Keratinocyte (primary cell): ENCODE results near the gene STXBP3. TPM values are rescaled to one million over a fixed set of nuclear protein-coding genes. Genes with fewer than 3 reads are reported as not detected.

ENCODE experiments used
- DNase-seq: peaks from one replicate; pipeline ENCODE4 v3.0.0-alpha.2; 2011; ENCODE audit warnings: low read depth, missing footprints, low spot score
- FAIRE-seq: peaks from 2 replicates; lab custom pipeline; 2011; peaks lifted over from hg19 to GRCh38; lab: Jason Lieb, UNC
- H2AFZ ChIP-seq: 2 replicates; pipeline ENCODE4 v1.6.0; 2012; ENCODE audit warnings: low read length, control low read depth, inconsistent platforms; ENCODE audit not compliant: control insufficient read depth
- H3K27ac ChIP-seq: 2 replicates; pipeline ENCODE4 v1.5.1; 2011; ENCODE audit warnings: low read length; ENCODE audit not compliant: control insufficient read depth, insufficient read depth
- H3K27me3 ChIP-seq: 3 replicates; pipeline ENCODE4 v1.6.0; 2011; ENCODE audit warnings: low read length; ENCODE audit not compliant: control insufficient read depth, insufficient read depth; ENCODE audit errors: extremely low read depth
- H3K36me3 ChIP-seq, 2 experiments: 2 replicates in 1 of 2; 3 replicates in 1 of 2; pipeline ENCODE4 v1.5.1; 2011; ENCODE audit warnings: low read length in 2 of 2, mild to moderate bottlenecking in 1 of 2; ENCODE audit not compliant: control insufficient read depth in 2 of 2, insufficient read depth in 2 of 2; ENCODE audit errors: extremely low read depth in 1 of 2
- H3K4me1 ChIP-seq: 3 replicates; pipeline ENCODE4 v1.5.1; 2011; ENCODE audit warnings: low read length; ENCODE audit not compliant: control insufficient read depth, insufficient read depth; ENCODE audit errors: extremely low read depth
- H3K4me2 ChIP-seq: 3 replicates; pipeline ENCODE4 v1.6.0; 2011; ENCODE audit warnings: low read depth, low read length; ENCODE audit not compliant: control insufficient read depth, insufficient read depth; ENCODE audit errors: extremely low read depth
- H3K4me3 ChIP-seq, 3 experiments: fragments of 200-600 bp in 1 of 3; sonication (generic) in 1 of 3; 2 replicates in 2 of 3; 3 replicates in 1 of 3; pipeline ENCODE4 v1.5.1; 2011 to 2016; ENCODE audit warnings: low read length in 3 of 3, mild to moderate bottlenecking in 3 of 3, control low read depth in 2 of 3, inconsistent platforms in 1 of 3, low read depth in 1 of 3, mixed read lengths in 1 of 3, mixed run types in 1 of 3, moderate library complexity in 1 of 3; ENCODE audit not compliant: control insufficient read depth in 2 of 3, insufficient read depth in 2 of 3; ENCODE audit errors: extremely low read depth in 1 of 3
- H3K79me2 ChIP-seq: 2 replicates; pipeline ENCODE4 v1.6.0; 2012; ENCODE audit warnings: low read length; ENCODE audit not compliant: control insufficient read depth, insufficient read depth
- H3K9ac ChIP-seq: 3 replicates; pipeline ENCODE4 v1.6.0; 2011; ENCODE audit warnings: low read length; ENCODE audit not compliant: control insufficient read depth, insufficient read depth; ENCODE audit errors: extremely low read depth
- H3K9me1 ChIP-seq: 3 replicates; pipeline ENCODE4 v1.6.0; 2011; ENCODE audit warnings: low read length; ENCODE audit not compliant: control insufficient read depth, insufficient read depth; ENCODE audit errors: extremely low read depth
- H3K9me3 ChIP-seq: 2 replicates; pipeline ENCODE4 v1.5.1; 2012; ENCODE audit warnings: low read depth, low read length; ENCODE audit not compliant: control insufficient read depth
- H4K20me1 ChIP-seq: 3 replicates; pipeline ENCODE4 v1.6.0; 2011; ENCODE audit warnings: low read length; ENCODE audit not compliant: control insufficient read depth, insufficient read depth; ENCODE audit errors: extremely low read depth
- CTCF ChIP-seq, 3 experiments: IDR thresholded peaks in 1 of 3; conservative IDR thresholded peaks in 1 of 3; optimal IDR thresholded peaks in 1 of 3; 2 replicates in 2 of 3; 3 replicates in 1 of 3; pipeline versions ENCODE3 to v1.5.1; 2011; ENCODE audit warnings: low read length in 3 of 3, mild to moderate bottlenecking in 3 of 3, moderate library complexity in 2 of 3, control low read depth in 1 of 3, inconsistent platforms in 1 of 3; ENCODE audit not compliant: insufficient read depth in 2 of 3; ENCODE audit errors: extremely low read depth in 1 of 3
- EZH2 ChIP-seq: IDR thresholded peaks from one replicate; pipeline ENCODE4 v1.6.1; 2012; ENCODE audit warnings: inconsistent platforms, mild to moderate bottlenecking, low read length, moderate library complexity
- dilution Hi-C: fragments of 300-500 bp; cut with MboI; formaldehyde crosslinking; loops from one replicate; pipeline ENCODE4 v1.7.0; 2020; ENCODE audit warnings: low sequenced_read_pairs; ENCODE audit not compliant: extremely low pct_ligation_motif_present
- polyA plus RNA-seq, 5 experiments: library from polyadenylated mRNA; depleted of rRNA in 3 of 5; stranded (reverse) in 3 of 5; stranded (forward) in 1 of 5; unstranded in 1 of 5; fragments of >200 nt; gene quantifications; 1 replicate in 1 of 5; 2 replicates in 3 of 5; 3 replicates in 1 of 5; pipeline versions ENCODE4 v1.2.1 to v1.2.3, GENCODE V29; 2011 to 2012; ENCODE audit warnings: missing spikeins in 2 of 5, low read depth in 1 of 5, low replicate concordance in 1 of 5

Gene STXBP3
- polyA plus RNA-seq, 1 donor (not counting 4 experiments of a cell fraction or from before 2014, with no cell fraction given), result 36.3 TPM

- FAIRE-seq (no peak), DNase-seq (no peak)
- Histone ChIP-seq H3K36me3 (no peaks in the 10 kb centered on the region), H3K27ac (no peak overlapping the region), H3K4me2 (no peak overlapping the region), H2AFZ (no peak overlapping the region), H3K4me1 (no peaks in the 10 kb centered on the region), H4K20me1 (no peaks in the 10 kb centered on the region), H3K9me1 (no peaks in the 10 kb centered on the region), H3K27me3 (no peaks in the 10 kb centered on the region), H3K79me2 (no peaks in the 10 kb centered on the region), H3K9ac (no peak overlapping the region), H3K4me3 (no peak overlapping the region), H3K9me3 (no peaks in the 10 kb centered on the region)
- dilution Hi-C loops, result no loop called here
- TF ChIP-seq EZH2 (no peak), CTCF (optimal IDR thresholded peaks at IDR 0.05 in 1 of 3, IDR thresholded peaks at IDR 0.05 in 1 of 3, conservative IDR thresholded peaks at IDR 0.05 in 1 of 3; ENCODE audit: extremely low read depth in 1 of 3, insufficient read depth in 2 of 3, low read length in 3 of 3) (no peak)
Measured at GRCh38 chr1:108729481-108729880, 17.0 kb upstream of the STXBP3 start.

- H3K4me3 ChIP-seq, result no peak overlapping the region
- FAIRE-seq (no peak), DNase-seq (no peak)
- H3K9me3 ChIP-seq, result no peaks in the 10 kb centered on the region
- no peaks in the 10 kb centered on the region for H4K20me1 ChIP-seq
- no peaks in the 10 kb centered on the region for H3K9me1 ChIP-seq
- H3K9ac ChIP-seq, result no peak overlapping the region
- H3K27ac ChIP-seq, result no peak overlapping the region
- no peaks in the 10 kb centered on the region for H3K4me1 ChIP-seq
- H3K27me3 ChIP-seq, result no peaks in the 10 kb centered on the region
- TF ChIP-seq CTCF (optimal IDR thresholded peaks at IDR 0.05 in 1 of 3, IDR thresholded peaks at IDR 0.05 in 1 of 3, conservative IDR thresholded peaks at IDR 0.05 in 1 of 3; ENCODE audit: extremely low read depth in 1 of 3, insufficient read depth in 2 of 3, low read length in 3 of 3) (no peak), EZH2 (no peak)
- no peak overlapping the region for H3K4me2 ChIP-seq
- H3K79me2 ChIP-seq, result no peaks in the 10 kb centered on the region
- H3K36me3 ChIP-seq, result no peaks in the 10 kb centered on the region
- H2AFZ ChIP-seq, result no peak overlapping the region
- dilution Hi-C loops, result no loop called here
Measured at GRCh38 chr1:108732398-108732797, 14.1 kb upstream of the STXBP3 start.
